Liver (tissue), 9 donors: ENCODE results near the gene ANKRD11. TPM values are rescaled to one million over a fixed set of nuclear protein-coding genes. Genes with fewer than 3 reads are reported as not detected.
"Not testable (repeated sequence)": the region's sequence is repeated elsewhere in the genome, so short reads cannot be mapped to it uniquely, and the experiment has no call there.

Experiments used
- DNase-seq: peaks from one replicate; pipeline ENCODE4 v3.0.0-alpha.2; 2017; ENCODE audit warnings: low spot score
- H3K27ac ChIP-seq, 2 donors: one replicate each; pipeline ENCODE4 v1.7.0; 2013; ENCODE audit warnings: inconsistent platforms in 2 of 2, low read length in 2 of 2, control low read depth in 1 of 2, low read depth in 1 of 2, mild to moderate bottlenecking in 1 of 2
- H3K27me3 ChIP-seq, 4 donors: one replicate each; pipeline versions ENCODE4 v1.6.1 to v1.7.0; 2013; ENCODE audit warnings: low read length in 3 of 4, inconsistent platforms in 1 of 4, mild to moderate bottlenecking in 1 of 4, moderate library complexity in 1 of 4; ENCODE audit not compliant: control insufficient read depth in 4 of 4, insufficient read depth in 4 of 4
- H3K36me3 ChIP-seq, 4 donors: one replicate each; pipeline versions ENCODE4 v1.6.1 to v1.7.0; 2013; ENCODE audit warnings: low read length in 3 of 4, mild to moderate bottlenecking in 3 of 4, low read depth in 1 of 4, moderate library complexity in 1 of 4; ENCODE audit not compliant: control insufficient read depth in 4 of 4, insufficient read depth in 3 of 4
- H3K4me1 ChIP-seq, 4 donors: one replicate each; pipeline versions ENCODE4 v1.6.1 to v1.7.0; 2013; ENCODE audit warnings: low read length in 3 of 4, mild to moderate bottlenecking in 3 of 4, moderate library complexity in 1 of 4; ENCODE audit not compliant: control insufficient read depth in 4 of 4, insufficient read depth in 4 of 4
- H3K4me3 ChIP-seq, 3 donors: one replicate each; pipeline versions ENCODE4 v1.6.1 to v1.7.0; 2013; ENCODE audit warnings: low read length in 3 of 3, control low read depth in 1 of 3, low read depth in 1 of 3, mild to moderate bottlenecking in 1 of 3
- H3K9ac ChIP-seq, 2 donors: one replicate each; pipeline ENCODE4 v1.7.0; 2013; ENCODE audit warnings: low read length in 2 of 2, mild to moderate bottlenecking in 2 of 2, moderate library complexity in 2 of 2, control low read depth in 1 of 2, low read depth in 1 of 2
- H3K9me3 ChIP-seq, 4 donors: one replicate each; pipeline versions ENCODE4 v1.6.1 to v1.7.0; 2013; ENCODE audit warnings: low read length in 3 of 4; ENCODE audit not compliant: control insufficient read depth in 4 of 4
- ATF3 ChIP-seq: IDR thresholded peaks from 2 replicates; pipeline ENCODE4 v1.6.1; 2016; ENCODE audit warnings: antibody characterized with exemption
- CTCF ChIP-seq: fragments of 150-350 bp; IDR thresholded peaks from 2 replicates; pipeline ENCODE4 v1.5.1; 2017; ENCODE audit warnings: improper control_type of control experiment, low read depth, low read length; ENCODE audit not compliant: missing input control
- EGR1 ChIP-seq, 2 donors: IDR thresholded peaks; 2 replicates each; pipeline ENCODE4 v1.6.1; 2016 to 2018; ENCODE audit warnings: antibody characterized with exemption in 2 of 2, low read depth in 2 of 2
- FOXA1 ChIP-seq: IDR thresholded peaks from 2 replicates; pipeline ENCODE4 v1.6.1; 2016; ENCODE audit warnings: antibody characterized with exemption
- FOXA2 ChIP-seq: IDR thresholded peaks from 2 replicates; pipeline ENCODE4 v1.6.1; 2016; ENCODE audit warnings: antibody characterized with exemption
- GABPA ChIP-seq, 2 donors: IDR thresholded peaks in 1 of 2; conservative IDR thresholded peaks in 1 of 2; 2 replicates each; pipeline ENCODE4 v1.6.1; 2016; ENCODE audit warnings: antibody characterized with exemption in 2 of 2, mild to moderate bottlenecking in 1 of 2, moderate library complexity in 1 of 2
- HNF4A ChIP-seq, 2 donors: conservative IDR thresholded peaks; 2 replicates each; pipeline ENCODE4 v1.6.1; 2016; ENCODE audit warnings: antibody characterized with exemption in 2 of 2, mild to moderate bottlenecking in 2 of 2
- HNF4G ChIP-seq: IDR thresholded peaks from 2 replicates; pipeline ENCODE4 v1.6.1; 2016; ENCODE audit warnings: antibody characterized with exemption
- JUND ChIP-seq, 2 donors: IDR thresholded peaks; 2 replicates each; pipeline ENCODE4 v1.6.1; 2016; ENCODE audit warnings: antibody characterized with exemption in 2 of 2
- NR2F2 ChIP-seq: IDR thresholded peaks from 2 replicates; pipeline ENCODE4 v1.6.1; 2016; ENCODE audit warnings: antibody characterized with exemption
- RAD21 ChIP-seq, 2 donors: IDR thresholded peaks; 2 replicates each; pipeline ENCODE4 v1.6.1; 2016; ENCODE audit warnings: antibody characterized with exemption in 2 of 2, mild to moderate bottlenecking in 2 of 2
- RXRA ChIP-seq, 2 donors: IDR thresholded peaks; 2 replicates each; pipeline ENCODE4 v1.6.1; 2017 to 2018; ENCODE audit warnings: antibody characterized with exemption in 2 of 2, mild to moderate bottlenecking in 1 of 2
- SP1 ChIP-seq: IDR thresholded peaks from 2 replicates; pipeline ENCODE4 v1.6.1; 2018; ENCODE audit warnings: antibody characterized with exemption, mild to moderate bottlenecking
- TAF1 ChIP-seq: conservative IDR thresholded peaks from 2 replicates; pipeline ENCODE4 v1.6.1; 2016; ENCODE audit warnings: antibody characterized with exemption, mild to moderate bottlenecking
- YY1 ChIP-seq: IDR thresholded peaks from 2 replicates; pipeline ENCODE4 v1.6.1; 2016; ENCODE audit warnings: antibody characterized with exemption, mild to moderate bottlenecking
- ZBTB33 ChIP-seq: IDR thresholded peaks from 2 replicates; pipeline ENCODE4 v1.6.1; 2016; ENCODE audit warnings: antibody characterized with exemption
- WGBS: extraction: QIAGEN DNeasy Blood & Tissue Kit; methylation state at CpG from one replicate; pipeline ENCODE4 v1.1.7; 2013; 5-methylcytosine and 5-hydroxymethylcytosine counted together
- polyA plus RNA-seq, 2 donors: library from polyadenylated mRNA; stranded (reverse) in 1 of 2; unstranded in 1 of 2; fragments of 200-250 nt in 1 of 2; fragments of >200 nt in 1 of 2; fragmentation: Nextera tagmentation in 1 of 2; extraction: Ambion mirVana in 1 of 2; gene quantifications; one replicate each; pipeline versions ENCODE4 v1.2.1 to v1.2.3, GENCODE V29; 2013 to 2015
- total RNA-seq, 2 donors: library from RNA; depleted of rRNA; stranded (reverse); fragments of >200 nt; gene quantifications; one replicate each; pipeline ENCODE4 v1.2.3, GENCODE V29; 2014
- TF ChIP-seq, protein P1 (sequence below): IDR thresholded peaks from 2 replicates; pipeline ENCODE4 v1.6.1; 2016; ENCODE audit warnings: antibody characterized with exemption
- TF ChIP-seq, protein P2 (sequence below): IDR thresholded peaks from 2 replicates; pipeline ENCODE4 v1.6.1; 2016; ENCODE audit warnings: antibody characterized with exemption, mild to moderate bottlenecking
- donor health status: healthy.
- donor health status: healthy.
- donor health status: healthy.
- donor health status: healthy.
- donor health status: healthy.

ANKRD11 gene
- total and polyA plus RNA-seq, 4 donors: 16.3 to 55.1 (median 28.0) TPM

- Histone ChIP-seq H3K4me1 (peaks cover 0 to under 1% (median 0%) of the 10 kb centered on the region in 4 donors), H3K27ac (no peak overlapping the region), H3K4me3 (no peak overlapping the region), H3K27me3 (no peaks in the 10 kb centered on the region), H3K9me3 (no peaks in the 10 kb centered on the region), H3K36me3 (peaks cover 0 to 49% (median 21%) of the 10 kb centered on the region in 4 donors), H3K9ac (no peak overlapping the region)
- DNase-seq: no peak
- TF ChIP-seq CTCF: no peak
- no peak for TF ChIP-seq HNF4A (conservative IDR thresholded peaks at IDR 0.05)
- no peak for TF ChIP-seq EGR1 (IDR thresholded peaks at IDR 0.05; ENCODE audit: low read depth in 2 of 2)
- no peak for TF ChIP-seq NR2F2
- TF ChIP-seq ATF3: no peak
- TF ChIP-seq YY1: no peak
- no peak for TF ChIP-seq SP1
- TF ChIP-seq RAD21 (IDR thresholded peaks at IDR 0.05): no peak
- TF ChIP-seq GABPA (IDR thresholded peaks at IDR 0.05 in 1 of 2, conservative IDR thresholded peaks at IDR 0.05 in 1 of 2): no peak
- TF ChIP-seq RXRA (IDR thresholded peaks at IDR 0.05): no peak
- no peak for TF ChIP-seq ZBTB33
- TF ChIP-seq, protein P1, sequence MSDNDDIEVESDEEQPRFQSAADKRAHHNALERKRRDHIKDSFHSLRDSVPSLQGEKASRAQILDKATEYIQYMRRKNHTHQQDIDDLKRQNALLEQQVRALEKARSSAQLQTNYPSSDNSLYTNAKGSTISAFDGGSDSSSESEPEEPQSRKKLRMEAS: no peak
- no peak for TF ChIP-seq TAF1
- TF ChIP-seq, protein P2, sequence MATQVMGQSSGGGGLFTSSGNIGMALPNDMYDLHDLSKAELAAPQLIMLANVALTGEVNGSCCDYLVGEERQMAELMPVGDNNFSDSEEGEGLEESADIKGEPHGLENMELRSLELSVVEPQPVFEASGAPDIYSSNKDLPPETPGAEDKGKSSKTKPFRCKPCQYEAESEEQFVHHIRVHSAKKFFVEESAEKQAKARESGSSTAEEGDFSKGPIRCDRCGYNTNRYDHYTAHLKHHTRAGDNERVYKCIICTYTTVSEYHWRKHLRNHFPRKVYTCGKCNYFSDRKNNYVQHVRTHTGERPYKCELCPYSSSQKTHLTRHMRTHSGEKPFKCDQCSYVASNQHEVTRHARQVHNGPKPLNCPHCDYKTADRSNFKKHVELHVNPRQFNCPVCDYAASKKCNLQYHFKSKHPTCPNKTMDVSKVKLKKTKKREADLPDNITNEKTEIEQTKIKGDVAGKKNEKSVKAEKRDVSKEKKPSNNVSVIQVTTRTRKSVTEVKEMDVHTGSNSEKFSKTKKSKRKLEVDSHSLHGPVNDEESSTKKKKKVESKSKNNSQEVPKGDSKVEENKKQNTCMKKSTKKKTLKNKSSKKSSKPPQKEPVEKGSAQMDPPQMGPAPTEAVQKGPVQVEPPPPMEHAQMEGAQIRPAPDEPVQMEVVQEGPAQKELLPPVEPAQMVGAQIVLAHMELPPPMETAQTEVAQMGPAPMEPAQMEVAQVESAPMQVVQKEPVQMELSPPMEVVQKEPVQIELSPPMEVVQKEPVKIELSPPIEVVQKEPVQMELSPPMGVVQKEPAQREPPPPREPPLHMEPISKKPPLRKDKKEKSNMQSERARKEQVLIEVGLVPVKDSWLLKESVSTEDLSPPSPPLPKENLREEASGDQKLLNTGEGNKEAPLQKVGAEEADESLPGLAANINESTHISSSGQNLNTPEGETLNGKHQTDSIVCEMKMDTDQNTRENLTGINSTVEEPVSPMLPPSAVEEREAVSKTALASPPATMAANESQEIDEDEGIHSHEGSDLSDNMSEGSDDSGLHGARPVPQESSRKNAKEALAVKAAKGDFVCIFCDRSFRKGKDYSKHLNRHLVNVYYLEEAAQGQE: no peak
- no peak for TF ChIP-seq HNF4G
- TF ChIP-seq FOXA2: no peak
- no peak for TF ChIP-seq JUND (IDR thresholded peaks at IDR 0.05)
- no peak for TF ChIP-seq FOXA1
- 96% methylated on average over 19 of the region's 19 CpGs for WGBS
These were observed 221.8 kb downstream of the ANKRD11 start for GRCh38 chr16:89268585-89268984.

GRCh38 chr16:89267746-89268145, 222.6 kb downstream of the ANKRD11 start:
- WGBS: 95% methylated on average over 11 of the region's 15 CpGs

More at GRCh38 chr16:89267746-89268145, 222.6 kb downstream of the ANKRD11 start:
- not testable (repeated sequence) for DNase-seq, H3K27me3 ChIP-seq, H3K9ac ChIP-seq, H3K4me3 ChIP-seq, H3K9me3 ChIP-seq, H3K4me1 ChIP-seq, H3K27ac ChIP-seq
- H3K36me3 ChIP-seq: peaks cover 0 to 43% (median 17%) of the 10 kb centered on the region in 4 donors
